Activated CD4-positive, CD25-positive, alpha-beta regulatory T cell treated with anti-CD3 and anti-CD28 coated beads, Interleukin-2, amount 50 U/mL, for 24 hours (primary cell): ENCODE results near the gene SNX20.
A peak's percentile ranks its signal among the peaks of the same experiment; 100 is the strongest.

Source experiments
- ATAC-seq, 2 donors: fragments of 150-1000 bp; cut with Tn5 transposase; one replicate each; pipeline ENCODE4 v1.10.0; 2021; ENCODE audit warnings: mild to moderate bottlenecking in 1 of 2, moderate library complexity in 1 of 2

SNX20 gene

GRCh38 chr16:50704245-50704644, 23.1 kb upstream of the SNX20 start:
- no peak for ATAC-seq

GRCh38 chr16:50702725-50703124, 21.6 kb upstream of the SNX20 start:
- ATAC-seq: peak in 1 of 2 donors; percentile 33

- peak; percentile 88 for ATAC-seq
These were observed 18.4 kb upstream of the SNX20 start for GRCh38 chr16:50699326-50700159.

GRCh38 chr16:50697881-50698767, 17.0 kb upstream of the SNX20 start:
- peak; percentile 34 to 54 for ATAC-seq

GRCh38 chr16:50697421-50697715, 16.3 kb upstream of the SNX20 start:
- no peak for ATAC-seq

- peak in 1 of 2 donors; percentile 19 for ATAC-seq
These were observed 15.7 kb upstream of the SNX20 start for GRCh38 chr16:50696575-50697420.

- ATAC-seq: no peak
These were observed 15.0 kb upstream of the SNX20 start for GRCh38 chr16:50696126-50696525.

GRCh38 chr16:50695017-50696000, 14.2 kb upstream of the SNX20 start:
- no peak for ATAC-seq

- ATAC-seq: no peak
These were observed 13.1 kb upstream of the SNX20 start for GRCh38 chr16:50694206-50694605.

- peak; percentile 33 to 39 for ATAC-seq
These were observed 12.1 kb upstream of the SNX20 start, which contains the start of gene NOD2 for GRCh38 chr16:50692999-50693781. Gene NOD2 (plus strand): TSS chr16:50693606. CDS start chr16:50699496, 5,890 bp downstream.

GRCh38 chr16:50692644-50692998, 11.5 kb upstream of the SNX20 start:
- ATAC-seq: no peak

- ATAC-seq: no peak
These were observed 9.1 kb upstream of the SNX20 start for GRCh38 chr16:50690177-50690576.

- no peak for ATAC-seq
These were observed 7.8 kb upstream of the SNX20 start for GRCh38 chr16:50688867-50689266.

- ATAC-seq: no peak
These were observed 7.0 kb upstream of the SNX20 start for GRCh38 chr16:50688083-50688482.

GRCh38 chr16:50685462-50686063, 4.5 kb upstream of the SNX20 start:
- ATAC-seq: no peak

- peak; percentile 48 to 54 for ATAC-seq
These were observed 3.8 kb upstream of the SNX20 start for GRCh38 chr16:50684823-50685461.

- ATAC-seq: peak; percentile 29 to 33
These were observed 2.7 kb upstream of the SNX20 start for GRCh38 chr16:50683689-50684374.

GRCh38 chr16:50680556-50680893, 587 bp downstream of the SNX20 start:
- no peak for ATAC-seq
